Hepatocyte (in vitro differentiated cells): ENCODE measurements around the gene RBM19. TPM values are rescaled to one million over a fixed set of nuclear protein-coding genes. Genes with fewer than 3 reads are reported as not detected.

Source experiments
- DNase-seq: peaks from one replicate; pipeline ENCODE4 v3.0.0-alpha.2; 2016; ENCODE audit warnings: low spot score
- H2AFZ ChIP-seq: fragments of 200-600 bp; sonication (generic); 2 replicates; pipeline ENCODE4 v1.6.0; 2016; ENCODE audit warnings: antibody characterized with exemption, mild to moderate bottlenecking
- H3K27ac ChIP-seq: fragments of 200-600 bp; sonication (generic); 2 replicates; pipeline ENCODE4 v1.5.1; 2016; ENCODE audit warnings: mild to moderate bottlenecking
- H3K27me3 ChIP-seq: fragments of 200-600 bp; sonication (generic); 2 replicates; pipeline ENCODE4 v1.6.1; 2016
- H3K36me3 ChIP-seq: fragments of 200-600 bp; sonication (generic); replicated peaks from 2 replicates; pipeline ENCODE4 v1.5.1; 2016; ENCODE audit warnings: low read depth; ENCODE audit not compliant: insufficient read depth
- H3K4me1 ChIP-seq: fragments of 200-600 bp; sonication (generic); 2 replicates; pipeline ENCODE4 v1.5.1; 2016; ENCODE audit warnings: mild to moderate bottlenecking, moderate library complexity; ENCODE audit not compliant: insufficient read depth
- H3K4me2 ChIP-seq: fragments of 200-600 bp; sonication (generic); 2 replicates; pipeline ENCODE4 v1.6.0; 2016
- H3K4me3 ChIP-seq: fragments of 200-600 bp; sonication (generic); 2 replicates; pipeline ENCODE4 v1.5.1; 2016; ENCODE audit warnings: mild to moderate bottlenecking
- H3K79me2 ChIP-seq: fragments of 200-600 bp; sonication (generic); 2 replicates; pipeline ENCODE4 v1.6.0; 2017; ENCODE audit warnings: mild to moderate bottlenecking
- H3K9me2 ChIP-seq: fragments of 200-600 bp; sonication (generic); replicated peaks from 2 replicates; pipeline ENCODE4 v1.6.0; 2017; ENCODE audit warnings: mild to moderate bottlenecking; ENCODE audit not compliant: insufficient read depth
- H3K9me3 ChIP-seq: fragments of 200-600 bp; sonication (generic); 2 replicates; pipeline ENCODE4 v1.5.1; 2016; ENCODE audit warnings: low read depth, mild to moderate bottlenecking
- H4K20me1 ChIP-seq: fragments of 200-600 bp; sonication (generic); 2 replicates; pipeline ENCODE4 v1.6.0; 2016; ENCODE audit warnings: mild to moderate bottlenecking; ENCODE audit not compliant: insufficient read depth, poor library complexity, severe bottlenecking
- CTCF ChIP-seq: fragments of 200-600 bp; sonication (generic); IDR thresholded peaks from 2 replicates; pipeline ENCODE4 v1.5.1; 2016; ENCODE audit warnings: antibody characterized with exemption, mild to moderate bottlenecking; ENCODE audit not compliant: poor library complexity
- EZH2 ChIP-seq: fragments of 200-600 bp; sonication (generic); IDR thresholded peaks from 2 replicates; pipeline ENCODE4 v1.6.1; 2016; ENCODE audit warnings: antibody characterized with exemption, mild to moderate bottlenecking, borderline replicate concordance
- EZH2phosphoT487 ChIP-seq: fragments of 200-600 bp; sonication (generic); IDR thresholded peaks from one replicate; pipeline ENCODE4 v1.6.1; 2018; ENCODE audit warnings: antibody characterized with exemption, mild to moderate bottlenecking, low read depth, moderate library complexity; ENCODE audit not compliant: unreplicated experiment, severe bottlenecking
- WGBS: methylation state at CpG from one replicate; pipeline ENCODE4 v1.1.6; 2016; ENCODE audit warnings: low lambda C conversion rate; ENCODE audit errors: missing lambda C conversion rate; 5-methylcytosine and 5-hydroxymethylcytosine counted together
- polyA plus RNA-seq: library from polyadenylated mRNA; unstranded; fragments of >200 nt; fragmentation: Nextera tagmentation; extraction: Ambion mirVana; gene quantifications from 2 replicates; pipeline ENCODE4 v1.2.1, GENCODE V29; 2016
- total RNA-seq: library from RNA; depleted of rRNA; stranded (reverse); fragments of >200 nt; gene quantifications from 2 replicates; pipeline ENCODE4 v1.2.3, GENCODE V29; 2014

RBM19 gene
- total and polyA plus RNA-seq, 2 experiments from 2014 or later: 14.5 to 16.8 TPM

- H3K9me3 ChIP-seq: no peaks in the 10 kb centered on the region
- no peak for DNase-seq
- no peaks in the 10 kb centered on the region for H3K4me1 ChIP-seq
- no peak overlapping the region for H3K27ac ChIP-seq
- no peak for TF ChIP-seq EZH2
- no peak for TF ChIP-seq CTCF
- no peak for TF ChIP-seq EZH2phosphoT487
- H3K4me3 ChIP-seq: no peak overlapping the region
- peaks cover 5% of the 10 kb centered on the region for H3K27me3 ChIP-seq
- 79% methylated on average over 5 of the region's 5 CpGs for WGBS
- no peaks in the 10 kb centered on the region for H4K20me1 ChIP-seq
- H2AFZ ChIP-seq: no peak overlapping the region
- H3K4me2 ChIP-seq: no peak overlapping the region
- no peaks in the 10 kb centered on the region for H3K9me2 ChIP-seq
- H3K36me3 ChIP-seq: no peaks in the 10 kb centered on the region
- no peaks in the 10 kb centered on the region for H3K79me2 ChIP-seq
Observed at GRCh38 chr12:113774526-113774925, 191.6 kb downstream of the RBM19 start.

- H3K9me3 ChIP-seq: no peaks in the 10 kb centered on the region
Observed at GRCh38 chr12:113772505-113773030, 193.6 kb downstream of the RBM19 start.

DNA sequence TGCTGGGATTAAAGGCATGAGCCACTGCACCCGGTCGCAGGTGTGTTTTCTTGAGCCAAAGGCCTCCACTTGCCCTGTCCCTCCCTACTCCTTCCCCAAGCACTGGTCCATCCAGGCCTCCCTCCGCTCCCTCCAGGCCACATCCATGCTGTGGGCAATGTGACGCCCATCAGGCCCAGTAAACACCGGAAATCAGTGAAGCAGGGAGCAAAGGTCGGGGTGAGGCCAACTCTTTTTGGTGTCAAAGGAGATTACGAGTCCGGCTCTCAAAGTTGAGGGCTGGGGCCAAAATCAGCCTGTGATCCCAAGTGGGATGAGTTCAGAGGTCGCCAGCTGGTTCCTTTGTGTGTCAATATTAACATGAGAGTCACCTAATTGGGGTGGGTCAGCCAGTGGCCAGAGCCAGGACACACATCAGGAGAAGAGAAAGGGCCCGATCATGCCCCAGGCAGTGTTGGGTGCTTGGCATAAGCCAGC lies 195.7 kb downstream of the RBM19 start:
- H3K27ac ChIP-seq: no peak overlapping the region
- H3K4me3 ChIP-seq: no peak overlapping the region
- no peak overlapping the region for H3K4me2 ChIP-seq
- no peaks in the 10 kb centered on the region for H3K9me3 ChIP-seq
- H3K4me1 ChIP-seq: peaks cover 6% of the 10 kb centered on the region
- no peak for DNase-seq
- no peaks in the 10 kb centered on the region for H3K36me3 ChIP-seq
- TF ChIP-seq EZH2: no peak
- no peak for TF ChIP-seq CTCF
- TF ChIP-seq EZH2phosphoT487: no peak
- 66% methylated on average over 10 of the region's 10 CpGs for whole genome bisulfite sequencing
- H3K27me3 ChIP-seq: no peaks in the 10 kb centered on the region
- no peak overlapping the region for H2AFZ ChIP-seq
- H3K9me2 ChIP-seq: no peaks in the 10 kb centered on the region
- H4K20me1 ChIP-seq: no peaks in the 10 kb centered on the region
- H3K79me2 ChIP-seq: no peaks in the 10 kb centered on the region

More at GRCh38 chr12:113772505-113773030, 193.6 kb downstream of the RBM19 start:
- Histone ChIP-seq H4K20me1 (no peaks in the 10 kb centered on the region), H2AFZ (no peak overlapping the region), H3K4me2 (no peak overlapping the region), H3K4me1 (no peaks in the 10 kb centered on the region), H3K27me3 (peaks cover 1% of the 10 kb centered on the region), H3K4me3 (no peak overlapping the region), H3K9me2 (no peaks in the 10 kb centered on the region), H3K36me3 (no peaks in the 10 kb centered on the region), H3K79me2 (no peaks in the 10 kb centered on the region), H3K27ac (no peak overlapping the region)
- no peak for DNase-seq
- 89% methylated on average over 6 of the region's 6 CpGs for WGBS
- TF ChIP-seq EZH2: no peak
- no peak for TF ChIP-seq EZH2phosphoT487
- no peak for TF ChIP-seq CTCF
